Activated naive CD4-positive, alpha-beta T cell treated with Interleukin-2 at 50 U/mL for 16 hours (primary cell): ENCODE results near the gene SMIM17.
"Not testable (repeated sequence)": the region's sequence is repeated elsewhere in the genome, so short reads cannot be mapped to it uniquely, and the experiment has no call there.

Experiments used
- DNase-seq: peaks from one replicate; pipeline ENCODE4 v3.0.0-alpha.2; 2020

SMIM17 gene

GRCh38 chr19:56660381-56661107 is 17.6 kb downstream of the SMIM17 start:
- DNase-seq, result no peak

GRCh38 chr19:56661248-56661647 is 18.3 kb downstream of the SMIM17 start:
- DNase-seq, result no peak

GRCh38 chr19:56663931-56664500 is 21.1 kb downstream of the SMIM17 start:
- no peak for DNase-seq

GRCh38 chr19:56664511-56664910 is 21.6 kb downstream of the SMIM17 start:
- DNase-seq, result no peak

DNA sequence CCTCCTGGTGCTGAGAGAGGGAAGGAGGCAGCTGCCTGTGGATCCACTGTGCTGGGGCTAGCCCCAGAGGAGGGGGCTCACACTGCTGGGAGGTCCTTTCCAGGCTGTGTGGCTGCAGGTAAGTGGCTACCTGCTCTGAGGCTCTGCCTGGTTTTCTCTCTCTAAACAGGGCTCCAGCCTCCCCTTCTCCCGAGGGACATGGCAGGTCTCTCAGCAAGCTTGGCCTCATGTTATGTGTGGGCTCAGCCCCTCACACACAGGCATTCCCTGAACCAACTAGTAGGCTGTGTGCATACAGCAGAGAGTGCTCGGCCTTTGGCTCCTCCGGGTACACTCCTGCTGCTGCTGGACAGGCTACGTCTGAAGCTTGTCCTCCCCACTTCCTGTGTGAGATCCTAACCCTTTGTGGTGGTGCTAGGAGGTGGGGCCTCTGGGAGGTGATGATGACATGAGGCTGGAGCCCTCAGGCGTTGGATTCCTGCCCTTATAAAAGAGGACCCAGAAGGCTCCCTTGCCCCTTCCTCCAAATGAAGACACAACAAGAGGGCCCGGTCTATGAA is 24.4 kb downstream of the SMIM17 start:
- no peak for DNase-seq

DNA sequence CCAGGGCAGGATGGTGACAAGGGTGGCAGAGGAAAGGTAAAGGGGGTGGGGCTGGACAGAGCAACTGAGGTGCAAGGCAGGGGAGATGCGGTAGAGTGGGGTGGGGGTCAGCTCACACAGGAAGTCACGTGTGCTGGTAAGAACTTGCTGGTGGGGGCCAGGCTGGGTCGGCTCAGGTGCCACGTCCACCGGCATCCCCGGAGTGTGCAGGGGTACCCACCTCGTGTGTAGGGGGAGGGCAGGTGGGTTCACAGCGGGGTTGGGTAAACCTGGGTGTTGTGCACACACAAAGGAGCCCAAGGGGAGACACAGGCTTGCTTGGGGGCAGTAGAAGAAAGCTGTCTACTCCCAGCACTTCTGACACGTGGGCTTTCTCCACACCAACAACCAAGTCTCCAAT is 25.7 kb downstream of the SMIM17 start:
- no peak for DNase-seq

GRCh38 chr19:56670401-56670960 is 27.5 kb downstream of the SMIM17 start:
- DNase-seq, result no peak

DNA sequence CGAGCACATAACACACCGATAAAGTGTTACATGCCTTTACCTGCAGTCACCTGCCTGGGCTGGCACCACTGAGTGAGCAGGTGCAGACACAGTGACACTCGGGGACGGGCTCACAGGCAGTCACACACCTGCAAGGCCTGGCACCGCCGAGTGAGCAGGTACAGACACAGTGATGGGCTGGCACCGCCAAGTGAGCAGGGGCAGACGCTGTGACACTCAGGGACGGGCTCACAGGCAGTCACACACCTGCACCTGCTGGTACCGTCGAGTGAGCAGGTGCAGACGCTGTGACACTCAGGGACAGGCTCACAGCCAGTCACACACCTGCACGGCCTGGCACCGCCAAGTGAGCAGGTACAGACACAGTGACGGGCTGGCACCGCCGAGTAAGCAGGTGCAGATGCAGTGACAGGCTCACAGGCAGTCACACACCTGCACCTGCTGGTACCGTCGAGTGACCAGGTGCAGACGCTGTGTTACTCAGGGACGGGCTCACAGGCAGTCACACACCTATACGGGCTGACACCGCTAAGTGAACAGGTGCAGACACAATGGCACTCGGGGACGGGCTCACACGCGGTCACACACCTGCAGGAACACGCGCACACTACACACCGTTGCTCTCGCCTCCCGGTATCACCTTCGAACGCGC is 28.1 kb downstream of the SMIM17 start:
- DNase-seq, result no peak

DNA sequence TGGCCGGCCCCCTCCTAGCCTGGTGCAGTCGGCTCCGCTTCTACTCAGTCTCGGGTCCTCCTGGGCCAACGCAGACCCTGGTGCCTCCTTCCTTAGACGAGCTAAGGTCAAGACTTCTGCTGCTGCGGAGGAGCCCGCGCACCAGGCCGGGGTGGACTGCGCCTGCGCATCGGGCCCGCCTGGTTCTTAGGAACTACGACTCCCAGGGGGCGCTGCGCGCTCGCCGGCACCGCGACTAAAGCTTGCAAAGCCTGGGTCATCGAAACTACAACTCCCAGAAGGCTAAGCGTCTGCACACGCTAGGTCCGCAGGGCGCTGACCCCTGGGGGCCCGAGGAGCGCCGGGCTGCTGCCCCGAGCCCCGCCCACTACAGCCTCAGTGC is 28.6 kb downstream of the SMIM17 start, which contains the start of gene ZNF835:
ZNF835 (minus strand) TSS at position 145 of the 382 bp plus-strand sequence. CDS start 6,559 bp downstream, outside the sequence.
- DNase-seq, result peak; percentile 77

DNA sequence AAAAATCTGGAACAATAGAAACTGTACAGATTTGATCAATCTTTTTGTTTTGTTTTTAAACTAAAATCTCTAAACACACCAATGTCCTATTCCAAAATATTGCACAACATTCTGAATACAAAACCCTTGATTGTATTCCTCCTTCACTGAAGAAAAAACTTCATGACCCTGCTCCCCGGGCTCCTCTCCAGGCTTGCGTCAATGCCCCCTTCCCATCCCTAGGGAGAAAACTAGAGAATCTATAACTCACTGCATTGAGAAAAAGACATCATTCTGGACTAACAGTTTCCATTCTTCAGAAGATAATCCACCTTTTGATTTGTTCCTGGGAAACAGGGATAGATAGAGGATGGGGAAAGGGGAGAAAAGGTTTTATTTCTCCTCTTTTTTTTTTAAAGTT is 29.7 kb downstream of the SMIM17 start:
- not testable (repeated sequence) for DNase-seq

DNA sequence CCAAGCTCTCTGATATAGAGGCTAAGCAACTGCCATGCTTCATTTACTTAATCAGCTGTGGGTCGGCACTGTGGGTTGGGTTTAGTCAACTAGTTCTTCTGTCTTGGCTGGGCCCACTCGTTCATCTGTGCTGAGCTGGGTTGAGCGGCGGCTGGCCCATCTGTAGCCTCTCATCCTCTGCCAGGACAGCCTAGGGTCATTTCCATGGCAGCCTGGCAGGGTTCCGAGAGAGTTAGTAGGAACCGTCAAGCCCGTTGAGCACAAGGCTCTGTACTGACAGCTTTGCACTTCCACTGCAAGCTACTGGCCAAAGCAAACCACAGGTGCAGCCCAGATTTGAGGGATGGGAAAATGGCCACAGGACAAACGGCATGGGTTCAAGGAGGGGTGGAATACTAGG is 35.2 kb downstream of the SMIM17 start:
- no peak for DNase-seq

- no peak for DNase-seq
Observed at GRCh38 chr19:56681702-56682101, 38.7 kb downstream of the SMIM17 start.

GRCh38 chr19:56683116-56683515 is 40.2 kb downstream of the SMIM17 start:
- DNase-seq, result no peak

DNA sequence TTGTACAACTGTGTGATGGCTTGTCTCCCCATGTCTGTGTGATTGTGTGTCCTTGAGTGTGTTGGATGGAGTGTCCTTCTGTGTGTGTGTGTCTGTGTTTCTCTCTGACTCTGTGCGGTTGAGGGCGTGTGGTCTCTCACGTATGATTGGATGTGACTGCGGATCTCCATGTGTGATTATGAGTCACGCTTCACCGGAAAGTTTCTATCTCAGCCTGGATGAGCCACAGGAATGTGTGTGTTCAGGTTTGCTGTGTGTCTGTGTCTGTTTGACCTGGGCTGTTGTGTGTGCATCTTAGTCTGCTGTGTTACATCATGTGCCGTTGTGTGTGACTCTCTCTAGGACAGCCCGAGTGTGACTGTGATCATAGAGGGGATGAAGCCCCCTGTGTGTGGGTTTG is 44.1 kb downstream of the SMIM17 start:
- DNase-seq, result no peak

GRCh38 chr19:56689198-56689597 is 46.2 kb downstream of the SMIM17 start:
- no peak for DNase-seq

DNA sequence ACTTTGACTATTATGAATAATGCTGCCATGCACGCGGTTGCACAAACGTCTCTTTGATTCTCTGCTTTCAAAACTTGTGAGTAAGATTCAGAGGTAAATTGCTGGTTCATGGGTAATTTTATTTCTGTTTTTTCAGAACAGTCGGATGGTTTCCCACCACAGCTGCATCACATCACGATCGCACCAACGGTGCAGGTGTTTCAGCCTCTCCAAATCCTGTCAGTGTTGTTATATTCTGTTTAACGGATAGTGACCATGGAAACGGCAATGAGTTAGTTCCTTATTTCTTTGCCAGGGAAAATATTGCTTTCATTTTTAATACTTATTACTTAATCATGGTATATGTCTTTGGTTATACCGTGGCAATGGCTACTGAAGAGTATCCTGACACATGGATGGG is 47.7 kb downstream of the SMIM17 start:
- DNase-seq, result no peak

DNA sequence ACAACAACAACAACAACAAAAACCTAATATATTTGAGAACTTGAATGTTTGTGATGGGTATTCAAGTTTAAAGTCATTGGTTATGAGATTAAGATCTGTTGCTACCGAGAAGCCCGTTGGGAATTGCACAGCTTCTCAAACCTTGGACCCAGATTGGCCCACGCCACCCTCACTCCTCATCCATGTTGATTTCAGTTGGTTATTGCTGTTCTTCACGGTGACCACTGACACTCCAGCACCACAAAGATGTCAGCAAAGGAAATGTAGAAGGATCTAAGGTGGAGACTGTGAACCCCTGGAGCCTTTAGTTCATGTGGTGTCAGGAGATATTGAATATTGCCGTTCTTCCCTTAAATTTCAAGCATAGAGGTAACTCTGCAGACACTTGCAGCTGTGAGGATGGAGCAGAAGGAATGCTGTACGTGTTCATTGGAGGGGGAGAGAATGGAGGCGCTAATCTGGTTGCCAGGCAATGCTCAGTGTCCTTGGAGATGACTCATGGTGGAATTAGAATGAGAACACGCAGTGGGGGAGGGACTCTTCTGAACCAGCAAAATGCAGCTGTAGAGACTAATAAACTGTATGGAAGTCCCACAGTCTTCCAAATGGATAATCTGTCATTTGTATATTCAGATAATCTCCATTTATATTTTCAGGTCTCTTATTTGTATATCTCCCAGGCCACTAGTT is 49.4 kb downstream of the SMIM17 start:
- DNase-seq, result no peak

GRCh38 chr19:56699552-56699951 is 56.6 kb downstream of the SMIM17 start:
- no peak for DNase-seq

GRCh38 chr19:56701895-56702294 is 58.9 kb downstream of the SMIM17 start:
- no peak for DNase-seq

DNA sequence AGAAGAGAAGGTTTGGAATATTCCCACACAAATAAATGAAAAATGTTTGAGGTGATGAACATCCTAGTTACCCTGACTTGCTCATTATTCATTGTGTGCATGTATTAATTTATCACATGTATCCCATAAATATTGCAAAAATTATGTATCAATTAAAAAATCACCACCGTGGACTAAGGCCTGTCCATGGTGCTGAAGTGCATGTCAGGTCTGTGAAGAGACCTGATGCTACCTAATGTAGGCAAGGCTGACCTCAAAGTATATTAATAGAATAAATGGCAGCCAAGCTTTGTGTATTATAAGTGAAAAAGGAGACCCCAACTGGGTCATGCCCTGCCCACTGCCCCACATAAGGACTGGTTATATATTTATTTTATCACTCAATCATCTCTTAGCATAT is 63.0 kb downstream of the SMIM17 start:
- DNase-seq, result no peak
